H9 (cell line): Measurements from ENCODE around the gene DGCR2. TPM values are rescaled to one million over a fixed set of nuclear protein-coding genes. Genes with fewer than 3 reads are reported as not detected.
A peak's percentile ranks its signal among the peaks of the same experiment; 100 is the strongest.

Experiments used
- DNase-seq: peaks from one replicate; pipeline ENCODE4 v3.0.0-alpha.2; 2017
- H2AFZ ChIP-seq: one replicate; pipeline ENCODE4 v1.6.1; 2013; ENCODE audit warnings: mild to moderate bottlenecking, low read length, control low read depth, moderate library complexity
- H2AK5ac ChIP-seq: 2 replicates; pipeline ENCODE4 v1.6.1; 2013; ENCODE audit warnings: low read length, control low read depth, mixed read lengths; ENCODE audit not compliant: insufficient read length
- H2BK120ac ChIP-seq: one replicate; pipeline ENCODE4 v1.6.1; 2013; ENCODE audit warnings: low read depth, mild to moderate bottlenecking, low read length, control low read depth, inconsistent platforms; ENCODE audit not compliant: poor library complexity, severe bottlenecking
- H2BK12ac ChIP-seq: 2 replicates; pipeline ENCODE4 v1.6.1; 2013; ENCODE audit warnings: low read length, control low read depth, mixed read lengths, low read depth; ENCODE audit not compliant: insufficient read length
- H2BK15ac ChIP-seq: 2 replicates; pipeline ENCODE4 v1.6.1; 2013; ENCODE audit warnings: low read depth, low read length, control low read depth
- H2BK20ac ChIP-seq: one replicate; pipeline ENCODE4 v1.6.1; 2013; ENCODE audit warnings: low read depth, mild to moderate bottlenecking, low read length, control low read depth, inconsistent platforms; ENCODE audit not compliant: poor library complexity, severe bottlenecking
- H2BK5ac ChIP-seq: 2 replicates; pipeline ENCODE4 v1.6.1; 2013; ENCODE audit warnings: low read length, control low read depth, mixed read lengths; ENCODE audit not compliant: insufficient read length
- H3K14ac ChIP-seq: 2 replicates; pipeline ENCODE4 v1.6.1; 2013; ENCODE audit warnings: low read length, control low read depth; ENCODE audit not compliant: insufficient read depth
- H3K18ac ChIP-seq: 2 replicates; pipeline ENCODE4 v1.6.1; 2013; ENCODE audit warnings: low read depth, mild to moderate bottlenecking, mixed read lengths, low read length, control low read depth; ENCODE audit not compliant: insufficient read length
- H3K23ac ChIP-seq: 2 replicates; pipeline ENCODE4 v1.6.1; 2013; ENCODE audit warnings: low read length, control low read depth, mixed read lengths, low read depth; ENCODE audit not compliant: insufficient read length
- H3K23me2 ChIP-seq: 2 replicates; pipeline ENCODE4 v1.6.1; 2013; ENCODE audit warnings: low read depth, mild to moderate bottlenecking, mixed read lengths, low read length, control low read depth; ENCODE audit not compliant: insufficient read length, poor library complexity, severe bottlenecking
- H3K27ac ChIP-seq: 2 replicates; pipeline ENCODE4 v1.5.1; 2013; ENCODE audit warnings: low read length, control low read depth, mixed read lengths, low read depth; ENCODE audit not compliant: insufficient read length
- H3K27me3 ChIP-seq: 2 replicates; pipeline ENCODE4 v1.6.1; 2013; ENCODE audit warnings: low read length, control low read depth, inconsistent platforms; ENCODE audit not compliant: insufficient read depth
- H3K4ac ChIP-seq: 2 replicates; pipeline ENCODE4 v1.6.1; 2013; ENCODE audit warnings: low read depth, mild to moderate bottlenecking, control low read depth, inconsistent platforms, low read length, moderate library complexity
- H3K4me1 ChIP-seq: 2 replicates; pipeline ENCODE4 v1.6.1; 2013; ENCODE audit warnings: low read length, control low read depth, inconsistent platforms; ENCODE audit not compliant: insufficient read depth
- H3K4me2 ChIP-seq: 2 replicates; pipeline ENCODE4 v1.6.1; 2013; ENCODE audit warnings: low read length, control low read depth, mixed read lengths; ENCODE audit not compliant: insufficient read length, insufficient read depth
- H3K56ac ChIP-seq: 2 replicates; pipeline ENCODE4 v1.6.1; 2013; ENCODE audit warnings: low read depth, mild to moderate bottlenecking, mixed read lengths, low read length, control low read depth; ENCODE audit not compliant: insufficient read length
- H3K79me1 ChIP-seq: 2 replicates; pipeline ENCODE4 v1.6.1; 2013; ENCODE audit warnings: low read depth, mild to moderate bottlenecking, moderate library complexity, low read length, control low read depth, inconsistent platforms; ENCODE audit not compliant: insufficient read depth, poor library complexity, severe bottlenecking
- H3K79me2 ChIP-seq: 2 replicates; pipeline ENCODE4 v1.6.1; 2013; ENCODE audit warnings: low read length, control low read depth, inconsistent platforms; ENCODE audit not compliant: insufficient read depth
- H3K9ac ChIP-seq: 2 replicates; pipeline ENCODE4 v1.6.1; 2013; ENCODE audit warnings: low read length, control low read depth, mixed read lengths; ENCODE audit not compliant: insufficient read length; ENCODE audit errors: extremely low read depth
- H3K9me3 ChIP-seq: one replicate; pipeline ENCODE4 v1.6.1; 2013; ENCODE audit warnings: low read depth, low read length, inconsistent platforms; ENCODE audit not compliant: control insufficient read depth
- H3T11ph ChIP-seq: one replicate; pipeline ENCODE4 v1.6.1; 2013; ENCODE audit warnings: mild to moderate bottlenecking, low read length, control low read depth, inconsistent platforms
- H4K20me1 ChIP-seq: one replicate; pipeline ENCODE4 v1.6.1; 2013; ENCODE audit not compliant: control insufficient read depth, insufficient read length, insufficient read depth
- H4K5ac ChIP-seq: 2 replicates; pipeline ENCODE4 v1.6.1; 2013; ENCODE audit warnings: low read depth, mild to moderate bottlenecking, mixed read lengths, low read length, control low read depth; ENCODE audit not compliant: insufficient read length
- H4K8ac ChIP-seq: replicated peaks from 2 replicates; pipeline ENCODE4 v1.6.1; 2013; ENCODE audit warnings: low read length, control low read depth, mixed read lengths, low read depth; ENCODE audit not compliant: insufficient read length
- H4K91ac ChIP-seq: 2 replicates; pipeline ENCODE4 v1.6.1; 2013; ENCODE audit warnings: low read depth, mild to moderate bottlenecking, moderate library complexity, mixed read lengths, low read length, control low read depth; ENCODE audit not compliant: insufficient read length
- H3K27ac Mint-ChIP-seq, 3 experiments: 2 replicates in 2 of 3; 3 replicates in 1 of 3; pipeline ENCODE4 v1.8.0; 2020 to 2021; ENCODE audit warnings: mixed read lengths in 3 of 3, mild to moderate bottlenecking in 1 of 3, moderate library complexity in 1 of 3
- H3K27me3 Mint-ChIP-seq: 2 replicates; pipeline ENCODE4 v1.8.0; 2021; ENCODE audit warnings: low read depth, mild to moderate bottlenecking, moderate library complexity, mixed read lengths
- H3K36me3 Mint-ChIP-seq, 3 experiments: 2 replicates in 2 of 3; 3 replicates in 1 of 3; pipeline ENCODE4 v1.8.0; 2020 to 2021; ENCODE audit warnings: low read depth in 3 of 3, mixed read lengths in 3 of 3; ENCODE audit not compliant: insufficient read depth in 1 of 3
- H3K4me1 Mint-ChIP-seq, 2 experiments: 2 replicates each; pipeline ENCODE4 v1.8.0; 2020; ENCODE audit warnings: mixed read lengths in 2 of 2
- H3K4me3 Mint-ChIP-seq, 2 experiments: 2 replicates in 1 of 2; 3 replicates in 1 of 2; pipeline ENCODE4 v1.8.0; 2020 to 2021; ENCODE audit warnings: mild to moderate bottlenecking in 2 of 2, mixed read lengths in 2 of 2, moderate library complexity in 1 of 2
- H3K9me3 Mint-ChIP-seq, 2 experiments: 2 replicates in 1 of 2; 3 replicates in 1 of 2; pipeline ENCODE4 v1.8.0; 2020; ENCODE audit warnings: mild to moderate bottlenecking in 2 of 2, mixed read lengths in 2 of 2, moderate library complexity in 1 of 2
- WGBS: extraction: QIAGEN DNeasy Blood & Tissue Kit; methylation state at CpG from one replicate; pipeline ENCODE4 v1.1.7; 2013; ENCODE audit warnings: missing lambda C conversion rate, low lambda C conversion rate, mixed read lengths; ENCODE audit not compliant: insufficient read length; ENCODE audit errors: extremely low coverage; 5-methylcytosine and 5-hydroxymethylcytosine counted together
- total RNA-seq: library from RNA; stranded (reverse); gene quantifications from 2 replicates; pipeline ENCODE4 v1.2.1, GENCODE V29; 2021
- TF ChIP-seq, protein P1 (sequence below): fragments of 200-600 bp; sonication (generic); conservative IDR thresholded peaks from 3 replicates; pipeline ENCODE4 v1.8.0; 2021; ENCODE audit warnings: antibody characterized with exemption, mild to moderate bottlenecking

DGCR2 gene
- total RNA-seq, 1 experiment from 2014 or later: 47.2 TPM

GRCh38 chr22:19143967-19144400, 21.8 kb upstream of the DGCR2 start:
- Histone ChIP-seq H4K91ac (no peak overlapping the region), H3K9ac (peak overlapping the region; percentile 75), H3K56ac (no peak overlapping the region), H3K14ac (no peak overlapping the region), H3K9me3 (no peaks in the 10 kb centered on the region), H3K79me2 (peaks cover 3% of the 10 kb centered on the region; the same call in 1 of the 2 replicates), H3K4me1 (no peaks in the 10 kb centered on the region), H3K4ac (no peak overlapping the region), H2AFZ (no peak overlapping the region), H3K27ac (no peak overlapping the region), H2BK120ac (no peak overlapping the region), H2AK5ac (no peak overlapping the region), H3K23ac (no peak overlapping the region), H3K4me2 (peak overlapping the region; percentile 93), H3K18ac (no peak overlapping the region), H4K5ac (no peak overlapping the region), H3K23me2 (peaks cover 6% of the 10 kb centered on the region), H2BK20ac (no peak overlapping the region), H4K8ac (no peak overlapping the region), H3K79me1 (no peaks in the 10 kb centered on the region), H3T11ph (no peak overlapping the region), H3K27me3 (peaks cover 19% of the 10 kb centered on the region), H2BK12ac (no peak overlapping the region), H4K20me1 (no peaks in the 10 kb centered on the region), H2BK5ac (no peak overlapping the region), H2BK15ac (no peak overlapping the region)
- no peak for DNase-seq
- no CpG with 5 or more reads among the region's 17 CpGs for WGBS
- Mint-ChIP-seq H3K36me3 (peaks cover 12 to 40% (median 31%) of the 10 kb centered on the region in 3 experiments; a peak in 6 of 7 replicates), H3K4me1 (peaks cover 14 to 24% of the 10 kb centered on the region in 2 experiments), H3K27me3 (peaks cover 31% of the 10 kb centered on the region), H3K9me3 (no peaks in the 10 kb centered on the region; a peak in 1 of 5 replicates), H3K4me3 (peak overlapping the region; percentile 97 to 99), H3K27ac (peak overlapping the region in 2 of 3 experiments; percentile 50 to 98; a peak in 3 of 7 replicates)
- TF ChIP-seq, protein P1, sequence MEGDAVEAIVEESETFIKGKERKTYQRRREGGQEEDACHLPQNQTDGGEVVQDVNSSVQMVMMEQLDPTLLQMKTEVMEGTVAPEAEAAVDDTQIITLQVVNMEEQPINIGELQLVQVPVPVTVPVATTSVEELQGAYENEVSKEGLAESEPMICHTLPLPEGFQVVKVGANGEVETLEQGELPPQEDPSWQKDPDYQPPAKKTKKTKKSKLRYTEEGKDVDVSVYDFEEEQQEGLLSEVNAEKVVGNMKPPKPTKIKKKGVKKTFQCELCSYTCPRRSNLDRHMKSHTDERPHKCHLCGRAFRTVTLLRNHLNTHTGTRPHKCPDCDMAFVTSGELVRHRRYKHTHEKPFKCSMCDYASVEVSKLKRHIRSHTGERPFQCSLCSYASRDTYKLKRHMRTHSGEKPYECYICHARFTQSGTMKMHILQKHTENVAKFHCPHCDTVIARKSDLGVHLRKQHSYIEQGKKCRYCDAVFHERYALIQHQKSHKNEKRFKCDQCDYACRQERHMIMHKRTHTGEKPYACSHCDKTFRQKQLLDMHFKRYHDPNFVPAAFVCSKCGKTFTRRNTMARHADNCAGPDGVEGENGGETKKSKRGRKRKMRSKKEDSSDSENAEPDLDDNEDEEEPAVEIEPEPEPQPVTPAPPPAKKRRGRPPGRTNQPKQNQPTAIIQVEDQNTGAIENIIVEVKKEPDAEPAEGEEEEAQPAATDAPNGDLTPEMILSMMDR: no peak
